ENCODE results near the gene KCNG2.

KCNG2 gene

DNA sequence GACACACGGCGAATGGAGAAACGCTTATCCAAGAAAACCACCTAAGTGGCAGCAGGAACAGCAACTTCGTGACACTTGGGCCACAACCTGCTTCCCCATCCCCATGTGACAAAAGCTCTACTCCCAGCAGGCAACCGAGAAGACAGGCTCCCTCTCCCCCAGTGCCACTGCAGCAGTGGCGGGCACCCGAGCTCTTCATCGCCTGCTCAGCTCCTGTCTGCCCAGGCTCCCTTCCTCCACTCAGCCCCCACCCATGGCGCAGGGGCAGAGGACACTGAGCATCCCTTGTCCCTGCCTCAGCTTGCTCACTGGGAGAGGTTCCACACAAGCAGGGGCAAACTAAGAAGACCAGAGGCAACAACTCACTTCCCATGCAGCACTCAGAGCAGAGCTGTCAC lies 130.8 kb downstream of the KCNG2 start:
- DNase-seq, result no peak

GRCh38 chr18:79930020-79930642 lies 132.4 kb downstream of the KCNG2 start:
- no peak for DNase-seq

GRCh38 chr18:79931475-79931874 lies 133.7 kb downstream of the KCNG2 start:
- DNase-seq, result no peak

GRCh38 chr18:79932907-79933306 lies 135.2 kb downstream of the KCNG2 start:
- no peak for DNase-seq

DNA sequence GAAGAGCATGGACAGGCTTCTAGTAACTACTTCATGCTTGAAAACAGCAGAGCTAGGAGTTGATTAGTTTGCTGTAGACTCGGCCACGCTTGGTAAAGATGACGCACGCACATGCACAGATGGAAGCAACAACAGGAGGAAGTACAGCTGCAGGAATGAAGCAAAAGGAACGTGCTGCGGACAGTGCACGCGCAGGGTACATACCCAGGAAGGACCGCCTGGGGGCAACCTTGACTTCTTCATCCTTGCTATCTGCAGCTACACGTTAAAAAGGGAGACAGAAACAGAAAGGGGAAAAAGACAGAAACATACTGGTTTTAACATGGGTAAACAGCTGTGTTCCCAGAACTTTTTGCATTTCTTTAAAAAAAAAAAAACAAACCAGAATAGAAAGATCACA lies 136.0 kb downstream of the KCNG2 start:
- DNase-seq, result no peak

- no peak for DNase-seq
These were observed 136.8 kb downstream of the KCNG2 start for GRCh38 chr18:79934311-79935097.

GRCh38 chr18:79935098-79935480 lies 137.4 kb downstream of the KCNG2 start:
- DNase-seq, result no peak

- DNase-seq, result no peak
These were observed 137.8 kb downstream of the KCNG2 start for GRCh38 chr18:79935499-79935898.

- DNase-seq, result no peak
These were observed 138.2 kb downstream of the KCNG2 start for GRCh38 chr18:79935925-79936324.

- DNase-seq, result no peak
These were observed 138.9 kb downstream of the KCNG2 start for GRCh38 chr18:79936641-79937040.

- no peak for DNase-seq
These were observed 139.5 kb downstream of the KCNG2 start for GRCh38 chr18:79937103-79937860.

DNA sequence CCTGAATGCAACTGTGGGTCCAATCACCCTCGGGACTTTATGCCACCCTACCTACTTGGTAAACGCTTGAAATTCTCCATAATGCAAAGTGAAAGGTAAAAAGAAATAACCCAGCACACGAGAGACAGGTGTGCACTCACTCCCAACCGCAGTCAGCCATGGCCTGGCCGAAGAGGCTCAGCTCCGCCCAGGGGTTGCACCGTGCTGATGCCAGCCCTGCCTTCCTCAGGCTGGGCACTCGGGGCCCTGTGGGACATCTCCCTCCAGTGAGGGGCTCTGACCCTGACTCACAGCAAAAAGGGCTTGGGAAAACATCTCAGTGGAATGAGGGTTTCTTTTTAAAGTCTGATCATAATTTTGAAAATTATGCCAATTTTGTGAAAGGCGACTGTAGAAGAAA lies 140.5 kb downstream of the KCNG2 start:
- DNase-seq, result no peak

GRCh38 chr18:79939096-79939495 lies 141.4 kb downstream of the KCNG2 start:
- no peak for DNase-seq

- no peak for DNase-seq
These were observed 142.5 kb downstream of the KCNG2 start for GRCh38 chr18:79940126-79940813.

- DNase-seq, result no peak
These were observed 143.2 kb downstream of the KCNG2 start for GRCh38 chr18:79940814-79941472.

GRCh38 chr18:79941473-79942119 lies 143.9 kb downstream of the KCNG2 start:
- DNase-seq, result no peak

- DNase-seq, result no peak
These were observed 144.5 kb downstream of the KCNG2 start for GRCh38 chr18:79942211-79942610.

GRCh38 chr18:79942786-79943607 lies 145.3 kb downstream of the KCNG2 start:
- no peak for DNase-seq

DNA sequence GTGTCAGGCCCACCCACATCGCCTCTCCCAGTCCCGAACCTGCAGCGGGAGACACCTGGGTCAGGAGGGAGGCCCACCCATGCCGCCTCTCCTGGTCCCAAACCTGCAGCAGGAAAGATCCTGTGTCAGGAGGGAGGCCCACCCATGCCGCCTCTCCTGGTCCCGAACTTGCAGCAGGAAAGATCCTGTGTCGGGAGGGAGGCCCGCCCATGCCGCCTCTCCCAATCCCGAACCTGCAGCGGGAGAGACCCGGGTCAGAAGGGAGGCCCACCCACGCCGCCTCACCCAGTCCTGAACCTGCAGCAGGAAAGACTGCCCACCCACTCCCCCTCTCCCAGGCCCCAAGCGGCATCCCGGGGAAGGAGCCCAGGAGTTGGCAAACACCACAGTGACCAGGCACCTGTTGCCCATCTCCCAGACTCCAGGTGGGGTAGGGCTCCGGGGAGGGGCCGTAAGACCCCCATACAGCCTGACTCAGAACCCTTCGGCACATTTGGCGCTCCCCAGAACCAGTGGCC lies 145.9 kb downstream of the KCNG2 start:
- no peak for DNase-seq

- peak in 1 of 2 donors; percentile 20 for DNase-seq
These were observed 146.5 kb downstream of the KCNG2 start for GRCh38 chr18:79944126-79944731.

DNA sequence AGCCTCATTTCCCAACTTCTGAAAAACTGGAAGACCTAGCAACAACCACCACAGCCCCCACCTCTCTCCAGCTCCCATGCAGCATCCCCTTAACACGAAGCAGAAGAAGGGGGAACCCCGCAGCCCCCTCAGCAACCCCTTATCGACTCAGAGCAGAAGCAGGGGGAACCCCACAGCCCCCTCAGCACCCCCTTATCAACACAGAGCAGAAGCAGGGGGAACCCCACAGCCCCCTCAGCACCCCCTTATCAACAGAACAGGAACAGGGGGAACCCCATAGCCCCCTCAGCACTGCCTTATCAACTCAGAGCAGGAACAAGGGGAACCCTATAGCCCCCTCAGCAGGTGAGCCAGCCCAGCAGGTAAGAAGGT lies 147.0 kb downstream of the KCNG2 start:
- no peak for DNase-seq
